ENCODE data around the gene POP5. TPM values are rescaled to one million over a fixed set of nuclear protein-coding genes. Genes with fewer than 3 reads are reported as not detected.
"Not testable (repeated sequence)": the region's sequence is repeated elsewhere in the genome, so short reads cannot be mapped to it uniquely, and the experiment has no call there.

The POP5 gene
- total RNA-seq, 2 experiments from 2014 or later: 63.1 to 65.1 TPM

GRCh38 chr12:120540445-120540844 lies 40.8 kb downstream of the POP5 start:
- ATAC-seq: peak; percentile 25
- CTCF ChIA-PET: no interaction called here
- Mint-ChIP-seq H3K36me3 (peaks cover 36% of the 10 kb centered on the region), H3K27ac (peak overlapping the region; percentile 52), H3K27me3 (no peaks in the 10 kb centered on the region), H3K4me3 (no peak overlapping the region), H3K9me3 (ENCODE audit: low read depth) (no peaks in the 10 kb centered on the region), H3K4me1 (peaks cover 53% of the 10 kb centered on the region)
- no peak for DNase-seq

GRCh38 chr12:120539303-120539702 lies 41.9 kb downstream of the POP5 start:
- peaks cover 53% of the 10 kb centered on the region for H3K4me1 Mint-ChIP-seq
- no peaks in the 10 kb centered on the region for H3K9me3 Mint-ChIP-seq (ENCODE audit: low read depth)
- H3K27me3 Mint-ChIP-seq: no peaks in the 10 kb centered on the region
- no peak for DNase-seq
- no peak for ATAC-seq
- no peak overlapping the region for H3K4me3 Mint-ChIP-seq
- peak overlapping the region; percentile 80 for H3K27ac Mint-ChIP-seq
- H3K36me3 Mint-ChIP-seq: peaks cover 37% of the 10 kb centered on the region
- CTCF ChIA-PET: interaction anchor here (1.1 to 1.5 kb wide), 4 partner anchors 10 to 101 kb away, joined by 3 to 5 read pairs (median 3); partner anchors contain the start of genes COQ5 and SRSF9

GRCh38 chr12:120538281-120539156 lies 42.7 kb downstream of the POP5 start:
- CTCF ChIA-PET: interaction anchor here (0.7 to 1.5 kb wide), 8 partner anchors 10 to 675 kb away, joined by 3 to 5 read pairs (median 3); partner anchors contain the start of genes COQ5 and SRSF9
- Mint-ChIP-seq H3K9me3 (ENCODE audit: low read depth) (no peaks in the 10 kb centered on the region), H3K4me3 (peak overlapping the region; percentile 65), H3K27ac (peak overlapping the region; percentile 80), H3K27me3 (no peaks in the 10 kb centered on the region), H3K36me3 (peaks cover 37% of the 10 kb centered on the region), H3K4me1 (peaks cover 55% of the 10 kb centered on the region)
- ATAC-seq (no peak), DNase-seq (no peak)

- Mint-ChIP-seq H3K4me1 (peaks cover 58% of the 10 kb centered on the region), H3K36me3 (peaks cover 37% of the 10 kb centered on the region), H3K4me3 (peak overlapping the region; percentile 65), H3K9me3 (ENCODE audit: low read depth) (no peaks in the 10 kb centered on the region), H3K27ac (peak overlapping the region; percentile 80), H3K27me3 (no peaks in the 10 kb centered on the region)
- DNase-seq (no peak), ATAC-seq (no peak)
- CTCF ChIA-PET: interaction anchor here (0.7 to 1.5 kb wide), 5 partner anchors 9 to 676 kb away, joined by 3 to 5 read pairs (median 3); partner anchors contain the start of genes COQ5 and SRSF9
These were observed 43.4 kb downstream of the POP5 start for GRCh38 chr12:120537856-120538220.

GRCh38 chr12:120536064-120536791 lies 45.0 kb downstream of the POP5 start:
- Mint-ChIP-seq H3K36me3 (peaks cover 32% of the 10 kb centered on the region), H3K4me1 (peaks cover 59% of the 10 kb centered on the region), H3K27me3 (no peaks in the 10 kb centered on the region), H3K27ac (peak overlapping the region; percentile 84), H3K9me3 (ENCODE audit: low read depth) (no peaks in the 10 kb centered on the region), H3K4me3 (peak overlapping the region; percentile 97)
- ATAC-seq (peak; percentile 20), DNase-seq (peak; percentile 65)
- CTCF ChIA-PET: interaction anchor here (0.8 to 1.8 kb wide), 2 partner anchors 7 to 219 kb away, joined by 3 to 5 read pairs; no protein-coding TSS in a partner anchor

- peaks cover 23% of the 10 kb centered on the region for H3K36me3 Mint-ChIP-seq
- peak; percentile 69 for DNase-seq
These were observed 46.2 kb downstream of the POP5 start for GRCh38 chr12:120534703-120535655.

GRCh38 chr12:120534203-120534702 lies 46.9 kb downstream of the POP5 start, which contains the start of gene RNF10:
Gene RNF10, plus strand, starts transcription at chr12:120534356. Its CDS starts 456 bp downstream, at chr12:120534812.
- DNase-seq: peak; percentile 85
- H3K4me1 Mint-ChIP-seq: peaks cover 53% of the 10 kb centered on the region
- peak within 1 kb of the TSS; percentile 95 for H3K27ac Mint-ChIP-seq
- no peaks in the 10 kb centered on the region for H3K9me3 Mint-ChIP-seq (ENCODE audit: low read depth)
- peak within 1 kb of the TSS; percentile 97 for H3K4me3 Mint-ChIP-seq
- no peaks in the 10 kb centered on the region for H3K27me3 Mint-ChIP-seq
- peaks cover 19% of the 10 kb centered on the region for H3K36me3 Mint-ChIP-seq
- CTCF ChIA-PET: interaction anchor here (0.7 to 1.8 kb wide), 3 partner anchors 9 to 94 kb away, joined by 3 to 6 read pairs (median 5); partner anchors contain the start of gene SRSF9
- ATAC-seq: peak; percentile 79

More at GRCh38 chr12:120534703-120535655, 46.2 kb downstream of the POP5 start:
- CTCF ChIA-PET: interaction anchor here (0.6 to 1.8 kb wide), 6 partner anchors 9 to 96 kb away, joined by 3 to 6 read pairs (median 3); partner anchors contain the start of genes POP5 and SRSF9
- Mint-ChIP-seq H3K4me3 (peak overlapping the region; percentile 97), H3K27ac (peak overlapping the region; percentile 95), H3K27me3 (no peaks in the 10 kb centered on the region), H3K9me3 (ENCODE audit: low read depth) (no peaks in the 10 kb centered on the region), H3K4me1 (peaks cover 54% of the 10 kb centered on the region)
- ATAC-seq: peak; percentile 62

GRCh38 chr12:120532701-120533238 lies 48.4 kb downstream of the POP5 start:
- peaks cover 6% of the 10 kb centered on the region for H3K36me3 Mint-ChIP-seq
- DNase-seq (no peak), ATAC-seq (no peak)
- no peaks in the 10 kb centered on the region for H3K9me3 Mint-ChIP-seq (ENCODE audit: low read depth)
- CTCF ChIA-PET: no interaction called here
- H3K27ac Mint-ChIP-seq: peak overlapping the region; percentile 36
- H3K27me3 Mint-ChIP-seq: no peaks in the 10 kb centered on the region
- no peak overlapping the region for H3K4me3 Mint-ChIP-seq
- H3K4me1 Mint-ChIP-seq: peaks cover 48% of the 10 kb centered on the region

- H3K27ac Mint-ChIP-seq: peak overlapping the region; percentile 99
- CTCF ChIA-PET; H3K27me3 Mint-ChIP-seq; ATAC-seq; H3K9me3 Mint-ChIP-seq (ENCODE audit: low read depth); DNase-seq; H3K36me3 Mint-ChIP-seq: not testable (repeated sequence)
- peaks cover 36% of the 10 kb centered on the region for H3K4me1 Mint-ChIP-seq
- H3K4me3 Mint-ChIP-seq: peak overlapping the region; percentile 99
These were observed 50.8 kb downstream of the POP5 start for GRCh38 chr12:120530418-120530761.

GRCh38 chr12:120529641-120530417 lies 51.4 kb downstream of the POP5 start:
- CTCF ChIA-PET: interaction anchor here (0.6 to 1.7 kb wide), 2 partner anchors 51 to 91 kb away, joined by 3 to 5 read pairs; partner anchors contain the start of gene POP5
- Mint-ChIP-seq H3K27me3 (no peaks in the 10 kb centered on the region), H3K4me3 (peak overlapping the region; percentile 99), H3K4me1 (peaks cover 34% of the 10 kb centered on the region), H3K27ac (peak overlapping the region; percentile 99), H3K36me3 (peaks cover 2% of the 10 kb centered on the region), H3K9me3 (ENCODE audit: low read depth) (no peaks in the 10 kb centered on the region)
- no peak for DNase-seq
- no peak for ATAC-seq

GRCh38 chr12:120528861-120529525 lies 52.2 kb downstream of the POP5 start, which contains the start of gene COQ5:
Gene COQ5, minus strand, starts transcription at chr12:120529158. Its CDS starts 17 bp downstream, at chr12:120529141.
- H3K27ac Mint-ChIP-seq: peak within 1 kb of the TSS; percentile 99
- H3K4me3 Mint-ChIP-seq: peak within 1 kb of the TSS; percentile 99
- no peaks in the 10 kb centered on the region for H3K9me3 Mint-ChIP-seq (ENCODE audit: low read depth)
- no peaks in the 10 kb centered on the region for H3K27me3 Mint-ChIP-seq
- peak; percentile 91 for DNase-seq
- peak; percentile 95 for ATAC-seq
- H3K4me1 Mint-ChIP-seq: peaks cover 32% of the 10 kb centered on the region
- H3K36me3 Mint-ChIP-seq: peaks cover 2% of the 10 kb centered on the region
- CTCF ChIA-PET: interaction anchor here (0.8 to 1.7 kb wide), 6 partner anchors 9 to 209 kb away, joined by 3 to 5 read pairs (median 3); partner anchors contain the start of gene POP5

Measured in activated CD8-positive, alpha-beta memory T cell treated with anti-CD3 and anti-CD28 coated beads, Interleukin-2, amount 10 ng/mL, durations not matched to agents 7 days and 5 days (primary cell).